Occipital lobe (tissue), 2 donors: ENCODE data around the gene ARAP1. TPM values are rescaled to one million over a fixed set of nuclear protein-coding genes. Genes with fewer than 3 reads are reported as not detected.

Experiments used
- DNase-seq: peaks from one replicate; lab custom pipeline; 2025; lab: John Stamatoyannopoulos, UW
- total RNA-seq: library from RNA; depleted of rRNA; stranded (reverse); fragments of >200 nt; gene quantifications from one replicate; pipeline ENCODE4 v1.2.3, GENCODE V29; 2014

Gene ARAP1
- total RNA-seq, 1 donor from 2014 or later: 19.3 TPM

DNA sequence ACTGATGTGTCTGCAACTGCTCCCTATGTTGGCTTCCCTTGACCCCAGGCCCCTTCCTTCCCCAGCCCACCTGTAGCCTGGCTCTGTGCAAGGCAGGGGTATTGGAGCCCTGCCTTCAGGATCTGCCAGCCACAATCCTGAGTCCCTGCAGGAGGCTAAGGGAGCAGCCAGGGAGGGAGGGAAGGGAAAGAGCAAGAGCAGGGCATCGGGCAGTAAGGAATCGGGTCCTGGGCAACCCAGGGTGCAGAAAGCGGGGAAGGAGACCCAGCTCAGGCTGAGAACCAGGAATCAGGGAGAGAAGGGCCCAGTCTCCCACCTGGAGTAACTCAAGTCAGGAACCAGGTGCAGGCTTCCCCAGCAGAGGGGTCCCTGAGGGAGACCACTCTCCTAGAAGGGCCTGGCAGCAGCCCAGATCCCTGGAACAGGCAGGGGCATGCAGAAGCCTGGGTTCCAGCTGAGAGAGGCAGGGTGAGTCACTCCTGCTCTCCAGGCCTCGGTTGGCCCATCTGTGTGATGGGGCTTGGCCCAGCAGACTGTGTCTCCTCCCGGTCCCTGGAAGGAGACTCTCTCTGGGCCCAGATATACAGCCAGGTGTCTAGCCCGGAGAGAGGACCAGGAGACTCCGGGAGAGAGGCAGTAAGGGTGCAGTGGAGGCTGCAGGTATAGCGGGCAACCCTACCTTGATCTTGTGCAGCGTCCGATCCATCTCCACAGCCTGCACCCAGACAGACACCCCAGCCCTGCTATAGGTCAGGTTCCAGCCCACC, 28.3 kb upstream of the ARAP1 start:
- DNase-seq: no peak

DNA sequence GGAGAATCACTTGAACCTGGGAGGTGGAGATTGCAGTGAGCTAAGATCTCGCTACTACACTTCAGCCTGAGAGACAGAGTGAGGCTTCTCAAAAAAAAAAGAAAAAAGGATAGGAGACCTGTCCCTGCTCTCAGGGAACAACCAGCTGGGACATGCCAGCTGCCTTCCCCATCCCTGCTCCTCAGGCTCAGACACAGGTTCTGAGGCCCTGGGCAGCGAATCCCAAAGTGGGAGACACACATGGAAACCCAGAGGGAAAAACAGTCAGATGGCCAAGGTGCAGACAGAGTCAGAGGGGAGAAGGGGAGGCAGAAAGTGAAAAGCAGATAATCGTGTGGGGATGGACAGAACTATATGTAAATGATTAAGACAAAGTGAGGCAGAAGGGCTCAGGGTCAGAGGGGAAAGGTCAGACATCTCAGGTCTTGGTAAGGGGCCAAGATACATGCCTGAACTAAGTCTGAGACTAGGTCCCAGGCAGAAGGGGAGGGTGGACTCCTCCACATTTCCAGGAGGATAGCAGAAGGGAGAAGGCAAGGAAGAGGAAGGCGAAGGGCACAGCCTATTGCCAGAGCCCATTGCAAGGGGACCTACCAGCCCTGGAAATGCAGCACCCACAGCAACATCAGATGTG, 27.4 kb upstream of the ARAP1 start:
- no peak for DNase-seq

DNA sequence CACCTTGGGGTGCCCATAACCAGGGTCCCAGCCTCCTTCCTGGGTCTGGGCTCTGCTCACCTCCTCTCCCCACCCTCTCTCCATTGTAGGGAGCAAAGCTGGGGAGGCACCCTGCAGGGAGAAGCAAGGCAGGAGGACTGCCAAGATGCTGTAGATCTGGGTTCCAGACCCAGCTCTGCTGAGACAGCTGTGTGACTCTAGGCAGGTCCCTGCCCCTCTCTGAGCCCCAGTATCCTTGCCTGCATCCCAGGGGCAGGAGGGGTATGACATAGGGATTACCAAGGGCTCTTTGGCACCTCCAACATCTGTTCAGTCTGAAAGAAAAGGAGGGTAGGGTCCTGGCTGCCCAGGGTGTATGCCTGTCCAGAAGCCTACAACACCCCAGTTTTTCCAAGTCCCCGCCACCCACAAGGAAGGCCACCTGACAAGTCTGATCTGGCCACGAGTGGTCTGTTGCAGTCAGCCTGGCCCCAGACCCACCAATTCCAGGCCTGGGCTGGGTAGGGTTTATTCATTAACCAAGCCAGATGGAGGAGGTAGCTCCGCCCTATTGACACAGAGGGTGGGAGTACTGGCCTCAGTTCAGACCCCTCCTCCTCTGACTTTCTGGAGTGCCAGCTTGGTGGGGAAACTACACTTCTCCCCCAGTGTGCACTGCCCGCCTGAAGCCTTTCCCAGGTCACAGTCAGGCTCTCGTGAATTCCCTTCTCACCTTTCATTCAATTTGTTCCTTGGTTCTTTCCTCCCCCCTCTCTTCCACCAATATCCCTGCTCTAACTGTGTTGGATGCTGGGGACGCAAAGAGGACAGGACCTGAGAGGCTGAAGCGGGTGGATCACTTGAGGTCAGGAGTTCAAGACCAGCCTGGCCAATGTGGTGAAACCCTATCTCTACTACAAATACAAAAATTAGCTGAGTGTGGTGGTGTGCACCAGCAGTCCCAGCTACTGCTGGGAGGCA, 26.6 kb upstream of the ARAP1 start:
- no peak for DNase-seq

DNA sequence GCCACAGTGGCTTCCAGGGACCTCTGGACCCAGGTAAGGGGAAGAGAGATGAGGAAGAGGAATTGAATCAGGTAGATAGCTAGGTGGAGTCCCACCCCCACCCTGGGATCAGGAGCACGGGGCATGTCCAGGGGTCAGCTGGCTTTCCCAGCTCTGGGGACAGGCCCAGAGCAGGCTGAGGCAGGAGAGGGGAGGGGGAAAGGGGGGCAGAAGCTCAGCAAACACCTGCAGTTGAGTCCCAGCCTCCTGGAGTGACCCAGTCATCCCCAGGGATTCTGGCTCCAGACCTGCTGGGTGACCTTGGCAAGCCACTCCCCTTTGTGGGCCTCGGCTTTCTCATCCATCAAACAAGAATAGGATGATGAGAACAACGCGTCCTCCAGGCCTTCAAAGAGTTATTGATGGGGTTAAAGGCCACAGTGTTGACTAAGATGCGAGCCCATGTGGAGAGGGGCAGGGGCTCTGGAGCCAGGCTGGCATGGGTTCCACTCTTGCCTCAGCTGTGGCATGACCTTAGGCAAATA, 25.6 kb upstream of the ARAP1 start:
- DNase-seq: no peak

DNA sequence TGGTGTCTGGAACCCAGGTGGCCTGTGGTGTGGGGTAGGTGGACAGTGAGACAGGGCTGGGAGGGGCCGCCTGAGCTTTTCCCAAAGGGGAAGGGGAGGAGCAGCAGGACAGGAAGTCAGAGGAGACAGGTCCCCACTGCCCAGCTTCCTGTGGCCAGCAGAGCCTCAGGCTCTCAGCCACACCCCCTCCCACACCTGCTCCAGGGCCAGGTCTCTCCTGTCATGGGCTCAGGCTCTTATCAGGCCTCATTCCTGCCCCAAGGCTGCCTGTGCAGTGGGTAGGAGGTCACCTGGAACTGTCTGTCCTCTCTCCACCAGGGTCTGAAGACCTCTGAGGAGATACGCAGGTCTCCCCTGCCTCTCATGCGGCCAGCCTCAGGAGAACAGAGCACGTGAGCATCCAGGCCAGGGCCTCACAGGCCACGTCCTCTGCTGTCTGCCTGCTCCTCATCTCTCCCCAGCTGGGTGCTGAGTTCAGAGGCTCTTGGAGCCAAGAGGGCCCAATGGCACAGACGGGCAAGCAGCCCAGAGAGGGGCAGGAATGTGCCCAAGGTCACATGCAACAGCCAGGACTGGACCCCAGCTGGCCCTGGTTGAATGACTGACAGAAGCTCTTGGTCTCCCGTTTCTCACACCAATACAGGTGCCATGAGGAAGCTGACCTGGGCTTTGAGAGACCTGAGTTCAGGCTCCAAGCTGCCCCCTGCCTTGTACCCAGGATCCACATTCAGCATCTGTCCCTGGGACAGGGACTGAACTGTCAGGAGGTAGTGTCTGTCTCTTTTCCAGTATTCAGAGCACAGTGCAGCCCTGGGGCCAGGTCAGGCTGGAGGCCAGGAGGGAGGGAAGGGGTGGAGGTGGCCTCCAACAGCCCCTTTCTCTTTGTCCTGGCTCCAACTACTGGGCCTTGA, 24.9 kb upstream of the ARAP1 start:
- peak; percentile 50 for DNase-seq

DNA sequence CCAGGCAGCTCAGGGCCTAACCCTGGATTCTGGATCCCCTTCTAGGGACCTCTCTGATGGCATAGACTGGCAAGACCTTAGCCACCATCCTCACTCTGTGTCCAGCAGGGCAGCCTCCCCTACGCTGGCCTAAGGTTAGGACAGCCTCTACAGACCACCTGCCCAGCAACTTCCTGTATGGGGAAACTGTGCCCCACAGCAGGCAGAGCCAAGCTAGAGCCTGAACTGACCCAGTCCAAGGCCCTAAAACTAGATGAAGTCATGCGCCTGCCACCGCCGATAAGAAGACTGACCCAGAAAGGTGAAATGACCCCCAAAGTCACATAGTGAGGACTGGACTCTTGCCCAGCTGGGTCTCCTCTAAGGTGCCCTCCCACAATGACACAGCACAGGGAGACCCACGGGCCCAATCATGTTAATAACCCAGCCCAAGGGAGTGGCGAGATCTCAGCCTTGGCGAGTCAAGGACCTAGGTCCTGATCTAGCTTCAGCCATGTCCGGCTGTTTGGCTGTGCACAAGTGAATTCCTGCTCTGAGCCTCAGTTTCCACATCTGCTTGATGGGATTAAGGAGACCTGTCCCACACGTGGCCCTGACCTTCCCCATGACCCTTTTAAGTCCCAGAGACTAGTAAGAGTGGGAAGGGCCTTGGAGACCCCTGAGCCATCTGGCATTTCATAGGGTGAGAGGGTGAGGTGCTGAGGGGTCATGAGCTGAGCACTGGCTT, 24.1 kb upstream of the ARAP1 start:
- no peak for DNase-seq

DNA sequence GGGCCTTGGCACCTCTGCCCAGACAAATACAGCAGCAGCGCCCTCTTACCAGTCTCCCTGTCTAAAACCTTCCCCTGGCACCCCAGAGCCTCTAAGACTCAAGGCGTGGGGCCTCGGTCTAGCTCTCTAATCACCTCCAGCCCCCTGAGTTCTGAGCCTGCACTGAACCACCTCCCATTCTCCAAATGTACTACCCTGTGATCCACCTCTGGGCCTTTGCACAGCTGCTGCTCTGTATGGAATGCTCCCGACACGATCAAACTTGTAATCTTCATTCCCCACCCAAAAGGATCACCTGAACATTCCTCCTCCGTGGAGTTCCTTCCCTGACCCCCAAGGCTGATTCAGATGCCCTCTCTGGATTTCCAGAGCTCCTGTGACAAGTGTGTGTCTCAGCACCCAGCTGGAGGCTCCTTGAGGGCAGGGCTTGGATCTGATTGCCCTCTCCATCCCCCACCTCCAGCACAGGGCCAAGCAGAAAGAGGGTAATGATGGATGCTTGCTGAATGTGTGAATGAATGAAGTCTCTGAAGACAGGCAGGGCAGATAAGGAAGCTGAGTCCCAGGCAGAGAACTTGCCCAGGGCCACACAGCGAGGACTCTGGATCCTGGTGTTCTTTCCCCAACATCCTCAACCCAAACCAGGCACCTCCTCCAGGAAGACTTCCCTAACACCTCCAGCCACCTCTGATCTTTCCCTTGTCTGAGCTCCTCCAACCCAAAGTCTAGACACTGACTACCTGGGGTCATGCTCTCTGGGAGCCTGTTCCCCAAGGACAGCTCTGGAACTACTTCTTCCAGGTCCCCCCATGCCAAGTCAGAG, 23.3 kb upstream of the ARAP1 start:
- DNase-seq: no peak

DNA sequence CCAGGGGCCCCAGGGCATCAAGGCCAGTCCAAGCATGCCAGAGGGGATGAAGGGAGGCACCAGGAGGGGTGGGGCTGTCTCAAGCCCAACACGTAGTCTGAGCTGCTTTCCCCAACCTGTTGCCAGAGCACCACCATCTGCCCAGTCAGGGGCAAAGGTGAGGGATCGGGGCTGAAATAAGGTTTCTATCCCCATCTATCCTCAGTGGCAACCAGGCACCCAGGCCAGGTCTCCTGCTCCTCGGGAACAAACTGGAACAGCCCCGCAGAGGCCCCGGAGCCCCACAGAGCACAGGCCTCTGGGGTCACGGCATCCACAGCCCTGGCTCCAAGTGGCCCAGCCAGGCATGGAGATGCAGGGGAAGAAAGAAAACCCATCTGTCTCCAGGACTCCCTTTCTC, 22.3 kb upstream of the ARAP1 start:
- DNase-seq: no peak

DNA sequence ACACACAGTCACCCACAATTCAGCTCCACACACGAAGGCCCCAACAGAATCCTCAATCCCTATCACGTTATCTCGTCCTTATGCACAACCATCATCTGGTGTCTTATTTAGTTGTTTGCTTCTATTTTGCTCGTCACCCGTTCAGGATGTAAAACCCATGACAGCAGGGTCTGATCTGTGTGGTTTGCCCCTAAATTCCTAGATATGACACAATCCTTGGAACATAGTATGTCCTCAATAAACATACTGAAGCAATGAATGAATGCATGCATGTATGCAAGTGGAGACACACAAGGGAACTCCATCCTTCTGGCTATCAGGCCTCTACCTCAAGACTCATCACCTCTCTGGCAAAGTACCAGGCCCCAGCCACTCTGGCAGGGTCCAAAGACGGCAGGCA, 21.5 kb upstream of the ARAP1 start:
- DNase-seq: no peak

DNA sequence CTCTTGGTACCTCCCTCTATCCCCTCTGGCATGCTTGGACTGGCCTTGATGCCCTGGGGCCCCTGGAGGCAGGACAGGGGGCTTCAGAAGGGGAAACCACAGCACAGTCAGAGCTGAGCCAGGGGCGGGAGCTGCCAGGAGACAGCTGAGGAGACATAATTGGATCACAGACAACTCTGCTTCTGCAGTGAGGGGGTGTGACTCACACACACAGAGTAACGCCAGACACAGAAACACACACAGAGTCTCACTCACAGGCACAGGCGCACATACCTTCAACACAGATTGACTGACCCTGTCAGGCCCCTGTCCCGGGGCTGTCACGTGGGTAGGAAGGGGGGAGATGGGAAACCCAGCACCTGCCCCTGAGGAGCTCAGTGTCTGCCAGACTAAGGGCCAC, 21.1 kb upstream of the ARAP1 start:
- peak; percentile 62 for DNase-seq

DNA sequence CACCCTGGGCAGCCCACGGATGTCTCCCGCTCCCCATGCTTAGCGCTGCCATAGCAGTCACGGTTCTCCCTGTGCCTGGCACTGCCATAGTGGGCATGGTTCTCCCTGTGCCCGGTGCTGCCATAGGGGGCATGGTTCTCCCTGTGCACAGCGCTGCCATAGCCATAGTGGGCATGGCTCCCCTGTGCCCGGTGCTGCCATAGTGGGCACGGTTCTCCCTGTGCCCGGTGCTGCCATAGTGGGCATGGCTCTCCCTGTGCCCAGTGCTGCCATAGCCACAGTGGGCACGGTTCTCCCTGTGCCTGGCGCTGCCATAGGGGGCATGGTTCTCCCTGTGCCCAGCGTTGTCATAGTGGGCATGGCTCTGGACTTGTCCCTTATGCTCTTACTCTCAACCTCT, 19.9 kb upstream of the ARAP1 start:
- DNase-seq: no peak

DNA sequence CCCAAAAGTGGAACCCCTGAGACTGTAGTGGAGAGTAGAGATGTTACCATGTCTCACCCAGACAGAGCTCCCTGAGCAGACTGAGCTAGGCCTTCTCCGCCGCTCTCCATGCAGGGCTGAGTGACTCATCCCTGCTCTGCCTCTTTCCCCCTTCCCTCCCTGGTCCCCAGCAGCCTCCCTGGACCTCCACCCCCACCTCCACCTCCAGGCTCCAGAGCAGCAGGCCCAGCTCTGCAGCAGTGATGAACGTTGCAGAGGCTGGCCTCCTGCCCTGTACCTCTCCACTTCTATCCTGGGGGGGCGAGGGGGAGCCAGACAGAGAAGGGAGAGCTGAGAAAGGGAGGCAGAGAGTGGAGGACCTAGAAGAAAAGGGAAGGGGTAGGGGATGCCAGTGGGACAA, 19.3 kb upstream of the ARAP1 start:
- no peak for DNase-seq

DNA sequence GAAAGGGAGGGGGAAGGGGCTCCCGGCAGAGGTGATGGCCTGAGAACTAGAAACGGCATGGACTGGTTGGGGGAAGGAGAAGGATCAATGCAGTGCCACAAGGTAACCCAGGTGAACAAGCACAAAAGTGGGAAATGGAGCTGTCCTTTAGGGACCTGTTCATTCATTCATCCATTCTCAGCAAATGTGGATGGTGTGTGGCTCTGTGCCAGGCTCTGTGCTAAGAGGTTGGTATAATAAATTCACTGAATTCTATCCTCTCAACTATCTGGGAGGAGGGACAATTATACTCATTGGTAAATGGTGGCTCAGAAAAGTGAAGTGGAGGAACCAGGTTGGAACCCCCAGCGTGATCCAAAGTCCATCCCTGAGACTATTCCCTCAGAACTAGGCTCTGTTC, 18.6 kb upstream of the ARAP1 start:
- no peak for DNase-seq

DNA sequence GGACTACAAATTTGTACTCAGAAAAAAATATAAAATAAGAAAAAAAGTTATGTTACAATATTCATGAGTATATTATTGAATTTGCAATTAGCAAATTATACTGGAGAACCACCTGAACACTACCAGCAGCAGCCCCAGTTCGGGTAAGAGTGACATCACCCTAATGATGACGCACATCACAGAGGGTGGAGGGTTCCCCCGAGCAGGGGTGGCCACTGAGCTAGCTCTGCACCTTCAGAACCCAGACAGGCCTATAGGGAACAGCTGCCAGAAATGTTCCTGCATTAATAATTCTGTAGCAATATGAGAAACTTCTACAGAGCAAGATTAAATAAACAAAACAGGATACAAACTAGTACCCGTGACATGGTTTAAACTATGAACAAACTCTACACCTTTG, 17.5 kb upstream of the ARAP1 start:
- DNase-seq: no peak

DNA sequence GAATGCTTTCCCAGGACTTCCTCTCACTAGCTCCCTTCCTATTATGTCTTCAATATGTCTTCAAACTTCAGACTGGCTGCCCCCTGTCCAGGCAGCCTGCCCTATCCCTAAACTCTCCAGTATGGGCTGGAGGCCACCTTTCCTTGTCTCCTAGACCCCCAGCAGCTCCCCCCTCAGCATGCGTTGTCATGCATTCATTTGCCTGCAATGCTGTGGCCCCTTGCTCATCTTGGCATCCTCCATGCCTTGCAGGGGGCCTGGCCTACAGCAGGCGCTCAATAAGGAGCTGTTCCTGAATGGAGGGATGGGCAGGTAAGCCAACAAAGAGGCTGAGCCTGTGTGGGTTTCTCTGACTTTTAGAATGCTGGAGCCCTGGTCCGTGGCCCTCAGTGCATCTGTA, 16.4 kb upstream of the ARAP1 start:
- DNase-seq: no peak

DNA sequence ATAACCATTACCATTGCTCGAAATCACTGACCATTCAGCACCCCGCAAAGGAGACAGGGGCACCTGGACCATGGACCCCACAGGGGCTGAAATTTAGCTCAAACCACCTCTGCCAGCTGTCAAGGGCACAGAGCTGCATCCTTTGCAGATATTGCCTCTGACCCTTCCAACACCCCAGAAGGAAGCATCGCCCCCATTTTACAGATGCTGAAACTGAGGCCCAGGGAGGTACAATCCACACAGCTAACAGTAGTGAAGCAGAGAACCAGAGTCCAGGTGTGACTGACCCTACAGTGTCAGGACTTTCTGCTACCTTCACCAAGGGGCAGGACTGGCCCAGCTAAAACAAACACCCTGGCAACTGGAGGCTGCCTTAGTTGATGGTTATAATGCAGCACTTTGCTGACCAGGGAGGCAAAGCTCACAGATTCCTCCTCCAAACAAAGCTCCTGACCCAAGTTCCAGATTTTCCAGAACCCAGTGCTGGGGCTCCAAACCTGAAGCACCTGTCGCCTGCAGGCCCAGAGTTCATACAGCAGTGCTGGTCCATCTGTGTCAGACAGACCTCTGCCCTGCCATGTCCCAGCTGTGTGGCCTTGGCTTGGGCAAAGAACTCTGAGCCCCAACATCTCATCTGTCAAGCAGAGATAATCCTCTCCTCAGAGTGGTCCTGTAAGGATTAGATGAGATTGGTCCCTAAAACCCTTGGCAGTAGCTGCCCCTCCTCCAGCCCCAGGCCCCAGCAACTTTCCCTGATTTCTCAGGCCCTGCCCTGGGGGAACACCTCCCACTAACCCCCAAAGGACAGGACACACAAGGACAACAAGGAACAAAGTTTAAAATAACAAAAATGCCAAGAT, 15.2 kb upstream of the ARAP1 start:
- DNase-seq: no peak

DNA sequence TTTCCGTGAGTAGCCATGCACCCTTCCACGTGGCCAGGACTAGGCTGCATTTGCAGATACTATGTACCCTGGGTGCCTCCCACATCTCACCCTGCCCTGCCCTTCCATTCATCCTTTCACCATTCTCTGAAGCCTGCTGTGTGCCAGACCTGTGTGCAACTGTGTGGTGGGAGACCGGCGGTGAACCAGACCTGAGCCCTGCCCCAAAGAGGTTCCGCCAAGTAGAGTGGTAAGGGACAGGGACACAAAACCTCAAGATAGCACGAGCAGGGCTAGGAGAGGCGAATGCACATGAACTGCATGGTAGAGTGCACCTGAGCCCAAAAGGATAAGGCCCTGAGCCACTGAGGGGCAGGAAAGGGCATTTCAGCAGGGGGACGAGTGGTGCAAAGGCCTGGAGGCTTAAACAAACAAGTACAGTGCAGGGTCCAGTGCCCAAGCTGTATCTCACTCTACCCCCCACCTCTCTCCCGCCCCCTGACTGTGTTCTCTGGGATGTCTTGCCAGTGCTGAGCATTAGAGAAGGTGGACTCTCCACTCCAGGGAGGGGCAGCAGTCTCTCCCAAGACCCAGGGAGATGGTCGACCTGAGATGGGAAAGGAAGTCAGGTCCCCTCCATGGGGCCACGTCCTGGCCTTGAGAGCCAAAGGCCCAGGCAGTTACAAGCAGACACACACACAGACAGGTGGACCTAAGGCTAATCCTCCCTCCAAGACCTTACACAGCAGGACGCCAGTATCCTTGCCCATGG, 14.1 kb upstream of the ARAP1 start:
- no peak for DNase-seq

DNA sequence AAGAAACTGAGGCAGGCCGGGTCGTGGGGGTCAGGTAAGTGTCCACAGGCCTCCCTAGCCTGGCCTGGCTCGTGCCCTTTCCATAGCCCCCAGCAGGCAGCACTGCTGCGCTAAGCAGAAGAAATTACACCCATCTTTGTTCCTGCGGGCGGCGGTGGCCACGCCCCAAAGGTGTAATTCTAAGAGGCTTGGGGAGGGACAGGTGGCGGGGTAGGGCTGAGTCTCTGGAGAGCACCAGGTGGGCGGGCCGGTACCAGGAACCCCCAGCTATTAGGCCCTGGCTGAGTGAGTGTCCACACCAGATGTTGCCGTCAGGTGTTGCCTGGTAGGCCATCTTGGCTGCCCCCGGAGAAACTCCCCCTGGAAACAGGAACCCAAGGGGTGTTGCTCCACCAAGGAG, 12.3 kb upstream of the ARAP1 start:
- DNase-seq: no peak
